K562 (cell line): ENCODE measurements around the gene CTSH. TPM values are rescaled to one million over a fixed set of nuclear protein-coding genes. Genes with fewer than 3 reads are reported as not detected.

Experiments used
- ATAC-seq: fragments of 200-7000 bp; cut with Tn5 transposase; 3 replicates; pipeline ENCODE4 v1.9.1; 2020; ENCODE audit warnings: moderate library complexity
- BruUV-seq: library from RNA; stranded (reverse); fragments of 400-500 nt; replicated peaks from 2 replicates; lab custom pipeline; 2021; lab: Mats Ljungman, UMichigan
- CTCF ChIA-PET: fragments of 300-600 bp; formaldehyde crosslinking; extraction: SDS; loops from one replicate; lab custom pipeline; 2021; ENCODE audit warnings: low intra/inter-chr PET ratio; lab: Yijun Ruan, JAX
- POLR2A ChIA-PET: fragments of 300-600, 350-650 bp; sonication (Branson Sonifier 250); formaldehyde crosslinking; extraction: SDS; loops from one replicate; lab custom pipeline; 2021; ENCODE audit warnings: antibody characterized with exemption, inconsistent platforms; lab: Yijun Ruan, JAX
- DNase-seq, 4 experiments: peaks; one replicate each; pipeline versions ENCODE4 v3.0.0 to v3.0.0-alpha.2; 2011 to 2018; ENCODE audit warnings: low spot score in 3 of 4, mixed read lengths in 3 of 4; ENCODE audit errors: extremely low read depth in 1 of 4
- FAIRE-seq: peaks from 2 replicates; lab custom pipeline; 2011; peaks lifted over from hg19 to GRCh38; lab: Jason Lieb, UNC
- H2AFZ ChIP-seq: 2 replicates; pipeline ENCODE4 v1.6.0; 2011; ENCODE audit warnings: low read depth, low read length, control low read depth, inconsistent platforms
- H3K27ac ChIP-seq: fragments of 200-600 bp; 3 replicates; pipeline ENCODE4 v1.8.0; 2011; ENCODE audit warnings: low read depth, mild to moderate bottlenecking, control low read depth, inconsistent platforms, low read length, moderate library complexity, mixed read lengths; ENCODE audit errors: extremely low read depth
- H3K27me3 ChIP-seq, 2 experiments: fragments of 300-600 bp in 1 of 2; 2 replicates in 1 of 2; 3 replicates in 1 of 2; pipeline versions ENCODE4 v1.6.0 to v1.8.0; 2011; ENCODE audit warnings: inconsistent platforms in 2 of 2, low read length in 2 of 2, mild to moderate bottlenecking in 1 of 2, mixed read lengths in 1 of 2, moderate library complexity in 1 of 2; ENCODE audit not compliant: control insufficient read depth in 2 of 2, insufficient read depth in 2 of 2
- H3K36me3 ChIP-seq: fragments of 300-600 bp; 3 replicates; pipeline ENCODE4 v1.8.0; 2011; ENCODE audit warnings: mild to moderate bottlenecking, low read length, inconsistent platforms; ENCODE audit not compliant: control insufficient read depth, insufficient read depth
- H3K4me1 ChIP-seq, 2 experiments: fragments of 200-600 bp in 1 of 2; replicated peaks in 1 of 2; 2 replicates in 1 of 2; 3 replicates in 1 of 2; pipeline versions ENCODE4 v1.5.1 to v1.8.0; 2011; ENCODE audit warnings: inconsistent platforms in 2 of 2, low read length in 2 of 2, mild to moderate bottlenecking in 1 of 2, mixed read lengths in 1 of 2, moderate library complexity in 1 of 2; ENCODE audit not compliant: control insufficient read depth in 2 of 2, insufficient read depth in 2 of 2
- H3K4me2 ChIP-seq: 2 replicates; pipeline ENCODE4 v1.6.1; 2011; ENCODE audit warnings: low read length, control low read depth, inconsistent platforms, mixed read lengths; ENCODE audit not compliant: insufficient read depth
- H3K4me3 ChIP-seq: fragments of 200-600 bp; sonication (generic), shearing (Covaris generic); 2 replicates; pipeline ENCODE4 v1.5.1; 2016; ENCODE audit warnings: control low read depth, inconsistent platforms
- H3K79me2 ChIP-seq: fragments of 200-600 bp; 3 replicates; pipeline ENCODE4 v1.8.0; 2011; ENCODE audit warnings: low read length, inconsistent platforms; ENCODE audit not compliant: control insufficient read depth, insufficient read depth
- H3K9ac ChIP-seq, 2 experiments: 2 replicates each; pipeline versions ENCODE4 v1.6.0 to v1.6.1; 2011; ENCODE audit warnings: low read depth in 2 of 2, low read length in 2 of 2, control low read depth in 1 of 2, inconsistent platforms in 1 of 2, mild to moderate bottlenecking in 1 of 2, mixed read lengths in 1 of 2; ENCODE audit not compliant: insufficient read depth in 1 of 2
- H3K9me1 ChIP-seq: one replicate; pipeline ENCODE4 v1.6.0; 2011; ENCODE audit warnings: inconsistent platforms, mild to moderate bottlenecking, low read length, moderate library complexity; ENCODE audit not compliant: control insufficient read depth, insufficient read depth
- H3K9me3 ChIP-seq: replicated peaks from 2 replicates; pipeline ENCODE4 v1.5.1; 2011; ENCODE audit warnings: low read depth, low read length, inconsistent platforms; ENCODE audit not compliant: control insufficient read depth, insufficient read depth
- H4K20me1 ChIP-seq: replicated peaks from 2 replicates; pipeline ENCODE4 v1.6.1; 2011; ENCODE audit warnings: low read length, inconsistent platforms, mixed read lengths; ENCODE audit not compliant: control insufficient read depth, insufficient read depth
- POLR2AphosphoS5 ChIP-seq: IDR thresholded peaks from 2 replicates; pipeline ENCODE4 v1.6.1; 2011; ENCODE audit warnings: mild to moderate bottlenecking, low read depth, low read length, moderate library complexity; ENCODE audit not compliant: control insufficient read depth, insufficient read depth
- POLR2G ChIP-seq: fragments of 200-400 bp; formaldehyde crosslinking; IDR thresholded peaks from 2 replicates; pipeline ENCODE4 v1.6.1; 2017; ENCODE audit warnings: low read depth, mild to moderate bottlenecking, antibody characterized with exemption, low read length, moderate library complexity
- RNF2 ChIP-seq: sonication (generic); IDR thresholded peaks from 2 replicates; pipeline ENCODE4 v1.6.1; 2016
- ZNF589 ChIP-seq: fragments of 200-800 bp; sonication (Bioruptor generic); IDR thresholded peaks from 2 replicates; pipeline ENCODE4 v1.6.1; 2016; ENCODE audit warnings: low read depth, missing genetic modification characterization, missing compliant biosample characterization
- WGBS: fragments of 100-300 bp; shearing (Covaris generic); methylation state at CpG from one replicate; pipeline ENCODE4 v1.1.6; 2016; ENCODE audit warnings: low coverage, mixed read lengths; ENCODE audit not compliant: insufficient coverage; ENCODE audit errors: missing lambda C conversion rate; 5-methylcytosine and 5-hydroxymethylcytosine counted together
- in situ Hi-C: fragments of 300-500 bp; cut with MboI; formaldehyde crosslinking; loops from 4 replicates; pipeline ENCODE4 v1.15.0; 2018; ENCODE audit warnings: inconsistent platforms, mixed read lengths
- intact Hi-C: fragments of 100-400 bp; cut with micrococcal nuclease; formaldehyde crosslinking; loops from 2 replicates; pipeline ENCODE4 v1.14.2; 2022
- polyA plus RNA-seq, 8 experiments: library from polyadenylated mRNA; depleted of rRNA in 4 of 8; stranded (reverse) in 5 of 8; unstranded in 3 of 8; fragments of >200 nt; fragmentation: Nextera tagmentation in 2 of 8; fragmentation: Illumina TruSeq in 1 of 8; extraction: Ambion mirVana in 2 of 8; extraction: Trizol in 1 of 8; gene quantifications; 2 replicates each; pipeline versions ENCODE4 v1.2.1 to v1.2.3, GENCODE V29; 2011 to 2014; ENCODE audit warnings: inconsistent platforms in 1 of 8, missing spikeins in 1 of 8
- total RNA-seq, 7 experiments: library from RNA; depleted of rRNA in 6 of 7; stranded (reverse); fragments of >200 nt in 6 of 7; fragmentation: Illumina TruSeq in 2 of 7; extraction: Trizol in 2 of 7; gene quantifications; 2 replicates each; pipeline versions ENCODE4 v1.2.1 to v1.2.3, GENCODE V29; 2011 to 2021; ENCODE audit warnings: low replicate concordance in 1 of 7

The CTSH gene
- total and polyA plus RNA-seq, 9 of the 15 experiments (the other 6 are each of a cell fraction or from before 2014, with no cell fraction given): 15.0 to 462 (median 173) TPM

GRCh38 chr15:78925076-78925624, 19.7 kb downstream of the CTSH start:
- 0 out of 2 replicates have a peak, but pooled peaks have one; percentile 19 for TF ChIP-seq POLR2AphosphoS5
- TF ChIP-seq ZNF589 (CRISPR knock-in tag): no peak
- peaks cover 0 to 8% of the 10 kb centered on the region in 2 experiments; a peak in 2 of 5 replicates for H3K4me1 ChIP-seq
- no peak for ATAC-seq
- H2AFZ ChIP-seq: no peak overlapping the region
- WGBS: 69% methylated on average over 8 of the region's 10 CpGs
- H3K27ac ChIP-seq: no peak overlapping the region
- H3K79me2 ChIP-seq: no peaks in the 10 kb centered on the region
- peaks cover 79% of the 10 kb centered on the region; the same call in 2 of the 3 replicates for H3K36me3 ChIP-seq
- H3K9ac ChIP-seq: 0 out of 4 replicates have a peak overlapping the region, but pooled peaks of 1 of the 2 experiments have one; percentile 8
- POLR2A ChIA-PET: interaction anchor here (1.0 to 3.3 kb wide), 5 partner anchors 10 to 23 kb away, joined by 3 to 15 read pairs (median 4); no protein-coding TSS in a partner anchor
- no TSS peak for BruUV-seq
- no peaks in the 10 kb centered on the region for H4K20me1 ChIP-seq
- CTCF ChIA-PET: no interaction called here
- no peaks in the 10 kb centered on the region for H3K9me1 ChIP-seq
- no peak overlapping the region for H3K4me3 ChIP-seq
- no peak for DNase-seq
- H3K9me3 ChIP-seq: no peaks in the 10 kb centered on the region
- FAIRE-seq: no peak
- in situ Hi-C loops: no loop called here
- no peaks in the 10 kb centered on the region for H3K27me3 ChIP-seq
- no peak overlapping the region for H3K4me2 ChIP-seq
- intact Hi-C loops: no loop called here

- H3K9me3 ChIP-seq: no peaks in the 10 kb centered on the region
- POLR2A ChIA-PET: interaction anchor here (0.6 to 3.3 kb wide), 3 partner anchors 9 to 324 kb away, joined by 3 to 15 read pairs (median 4); no protein-coding TSS in a partner anchor
- CTCF ChIA-PET: no interaction called here
- no peak for TF ChIP-seq RNF2
- TF ChIP-seq POLR2G: peak; percentile 43; the same call in 1 of the 2 replicates
- no peaks in the 10 kb centered on the region for H4K20me1 ChIP-seq
- no peak overlapping the region for H3K4me3 ChIP-seq
- peaks cover 83% of the 10 kb centered on the region; the same call in 2 of the 3 replicates for H3K36me3 ChIP-seq
- H3K27me3 ChIP-seq: no peaks in the 10 kb centered on the region
- BruUV-seq: no TSS peak
- no peak overlapping the region for H3K4me2 ChIP-seq
- H3K9ac ChIP-seq: no peak overlapping the region
- no peak overlapping the region for H2AFZ ChIP-seq
- H3K9me1 ChIP-seq: no peaks in the 10 kb centered on the region
- intact Hi-C loops (no loop called here), in situ Hi-C loops (no loop called here)
- WGBS: 90% methylated on average over 9 of the region's 18 CpGs
- no peak for FAIRE-seq
- no peak for ATAC-seq
- H3K79me2 ChIP-seq: no peaks in the 10 kb centered on the region
- peaks cover 0 to 3% of the 10 kb centered on the region in 2 experiments; a peak in 2 of 5 replicates for H3K4me1 ChIP-seq
- no peak for DNase-seq
- no peak overlapping the region for H3K27ac ChIP-seq
These were observed 21.1 kb downstream of the CTSH start for GRCh38 chr15:78923480-78924360.
